ENCODE measurements around the gene ASTN1. TPM values are rescaled to one million over a fixed set of nuclear protein-coding genes. Genes with fewer than 3 reads are reported as not detected.

ASTN1 gene
- total RNA-seq, 4 donors from 2014 or later = 0.18 TPM; not detected in 3

- H3K9me3 ChIP-seq = no peaks in the 10 kb centered on the region
- 79% methylated on average over 1 of the region's 1 CpG for WGBS
- H3K27ac ChIP-seq = no peak overlapping the region
- no peaks in the 10 kb centered on the region for H3K36me3 ChIP-seq
- no peaks in the 10 kb centered on the region for H3K27me3 ChIP-seq
- no peak for DNase-seq (ENCODE audit: low spot score in 2 of 2)
- no peaks in the 10 kb centered on the region for H3K4me1 ChIP-seq
- H3K4me3 ChIP-seq = no peak overlapping the region
- TF ChIP-seq EP300 (IDR thresholded peaks at IDR 0.05) = no peak
- no peak for TF ChIP-seq POLR2A (IDR thresholded peaks at IDR 0.05)
Measured at GRCh38 chr1:177011508-177011907, 153.0 kb downstream of the ASTN1 start.

GRCh38 chr1:177010211-177010825 lies 154.2 kb downstream of the ASTN1 start:
- Histone ChIP-seq H3K36me3 (no peaks in the 10 kb centered on the region), H3K27me3 (no peaks in the 10 kb centered on the region), H3K9me3 (no peaks in the 10 kb centered on the region), H3K4me1 (no peaks in the 10 kb centered on the region), H3K27ac (no peak overlapping the region), H3K4me3 (no peak overlapping the region)
- DNase-seq (ENCODE audit: low spot score in 2 of 2) = no peak
- TF ChIP-seq POLR2AphosphoS5 (IDR thresholded peaks at IDR 0.05) = no peak
- no peak for TF ChIP-seq CTCF (IDR thresholded peaks at IDR 0.05)
- no peak for TF ChIP-seq POLR2A (IDR thresholded peaks at IDR 0.05)
- TF ChIP-seq EP300 (IDR thresholded peaks at IDR 0.05) = no peak
- 69% methylated on average over 1 of the region's 1 CpG for WGBS

- Histone ChIP-seq H3K4me1 (no peaks in the 10 kb centered on the region), H3K27ac (no peak overlapping the region), H3K4me3 (no peak overlapping the region), H3K36me3 (no peaks in the 10 kb centered on the region), H3K27me3 (no peaks in the 10 kb centered on the region), H3K9me3 (no peaks in the 10 kb centered on the region)
- DNase-seq (ENCODE audit: low spot score in 2 of 2) = no peak
- WGBS = 82% methylated on average over 3 of the region's 3 CpGs
- no peak for TF ChIP-seq POLR2A (IDR thresholded peaks at IDR 0.05)
- no peak for TF ChIP-seq EP300 (IDR thresholded peaks at IDR 0.05)
- no peak for TF ChIP-seq CTCF (IDR thresholded peaks at IDR 0.05)
- no peak for TF ChIP-seq POLR2AphosphoS5 (IDR thresholded peaks at IDR 0.05)
Measured at GRCh38 chr1:177008653-177009052, 155.9 kb downstream of the ASTN1 start.

GRCh38 chr1:177007437-177008161 lies 156.9 kb downstream of the ASTN1 start:
- H3K27me3 ChIP-seq = no peaks in the 10 kb centered on the region
- WGBS = 67% methylated on average over 8 of the region's 8 CpGs
- H3K36me3 ChIP-seq = no peaks in the 10 kb centered on the region
- DNase-seq (ENCODE audit: low spot score in 2 of 2) = no peak
- H3K27ac ChIP-seq = no peak overlapping the region
- no peaks in the 10 kb centered on the region for H3K4me1 ChIP-seq
- H3K4me3 ChIP-seq = no peak overlapping the region
- no peaks in the 10 kb centered on the region for H3K9me3 ChIP-seq
- TF ChIP-seq EP300 (IDR thresholded peaks at IDR 0.05) (no peak), POLR2A (IDR thresholded peaks at IDR 0.05) (no peak), CTCF (IDR thresholded peaks at IDR 0.05) (no peak), POLR2AphosphoS5 (IDR thresholded peaks at IDR 0.05) (no peak)

GRCh38 chr1:177002891-177003290 lies 161.6 kb downstream of the ASTN1 start:
- no peak overlapping the region for H3K27ac ChIP-seq
- WGBS = 74% methylated on average over 5 of the region's 5 CpGs

More at GRCh38 chr1:177002891-177003290, 161.6 kb downstream of the ASTN1 start:
- Histone ChIP-seq H3K4me1 (no peaks in the 10 kb centered on the region), H3K9me3 (no peaks in the 10 kb centered on the region), H3K36me3 (no peaks in the 10 kb centered on the region), H3K27me3 (no peaks in the 10 kb centered on the region), H3K4me3 (no peak overlapping the region)
- TF ChIP-seq POLR2AphosphoS5 (IDR thresholded peaks at IDR 0.05) = no peak
- TF ChIP-seq EP300 (IDR thresholded peaks at IDR 0.05) = no peak
- TF ChIP-seq POLR2A (IDR thresholded peaks at IDR 0.05) = no peak
- no peak for TF ChIP-seq CTCF (IDR thresholded peaks at IDR 0.05)
- DNase-seq (ENCODE audit: low spot score in 2 of 2) = no peak
